Measurements from ENCODE around the gene TOM1L2.

The TOM1L2 gene

GRCh38 chr17:17798010-17798556 is 174.1 kb downstream of the TOM1L2 start:
- DNase-seq: no peak

- DNase-seq: no peak
These were observed 174.9 kb downstream of the TOM1L2 start for GRCh38 chr17:17797119-17797809.

- no peak for DNase-seq
These were observed 175.5 kb downstream of the TOM1L2 start for GRCh38 chr17:17796787-17797061.

- no peak for DNase-seq
These were observed 176.0 kb downstream of the TOM1L2 start for GRCh38 chr17:17795946-17796786.

GRCh38 chr17:17795296-17795695 is 176.9 kb downstream of the TOM1L2 start:
- DNase-seq: no peak

GRCh38 chr17:17794382-17794781 is 177.8 kb downstream of the TOM1L2 start:
- no peak for DNase-seq

All from hematopoietic multipotent progenitor cell treated with erythropoietin and hydrocortisone succinate and interleukin-3 and kit ligand, for 8 days (in vitro differentiated cells).